ENCODE results near the gene UNC45A.
"Not testable (repeated sequence)": the region's sequence is repeated elsewhere in the genome, so short reads cannot be mapped to it uniquely, and the experiment has no call there.

The UNC45A gene

GRCh38 chr15:90916461-90916860 is 18.6 kb upstream of the UNC45A start:
- DNase-seq (ENCODE audit: low read depth): no peak

- DNase-seq (ENCODE audit: low read depth): no peak
These were observed 17.5 kb upstream of the UNC45A start for GRCh38 chr15:90917569-90917968.

- no peak for DNase-seq (ENCODE audit: low read depth)
These were observed 16.9 kb upstream of the UNC45A start for GRCh38 chr15:90918034-90918788.

- DNase-seq (ENCODE audit: low read depth): no peak
These were observed 16.2 kb upstream of the UNC45A start for GRCh38 chr15:90918835-90919234.

GRCh38 chr15:90921887-90922286 is 13.2 kb upstream of the UNC45A start:
- no peak for DNase-seq (ENCODE audit: low read depth)

GRCh38 chr15:90922712-90923322 is 12.3 kb upstream of the UNC45A start:
- not testable (repeated sequence) for DNase-seq (ENCODE audit: low read depth)

GRCh38 chr15:90924375-90924774 is 10.7 kb upstream of the UNC45A start:
- DNase-seq (ENCODE audit: low read depth): no peak

- DNase-seq (ENCODE audit: low read depth): not testable (repeated sequence)
These were observed 8.3 kb upstream of the UNC45A start for GRCh38 chr15:90926766-90927165.

GRCh38 chr15:90928106-90928505 is 7.0 kb upstream of the UNC45A start:
- DNase-seq (ENCODE audit: low read depth): not testable (repeated sequence)

- DNase-seq (ENCODE audit: low read depth): no peak
These were observed 5.7 kb upstream of the UNC45A start for GRCh38 chr15:90929246-90930019.

- DNase-seq (ENCODE audit: low read depth): no peak
These were observed 4.1 kb upstream of the UNC45A start for GRCh38 chr15:90930861-90931574.

- no peak for DNase-seq (ENCODE audit: low read depth)
These were observed 3.6 kb upstream of the UNC45A start for GRCh38 chr15:90931575-90931827.

- peak; percentile 89 for DNase-seq (ENCODE audit: low read depth)
These were observed 3.0 kb upstream of the UNC45A start, which contains the start of gene HDDC3 for GRCh38 chr15:90931828-90932659. Gene HDDC3 (minus strand): TSS chr15:90932549. CDS start chr15:90932540, 9 bp downstream.

GRCh38 chr15:90932660-90932991 is 2.5 kb upstream of the UNC45A start:
- DNase-seq (ENCODE audit: low read depth): no peak

GRCh38 chr15:90933301-90933700 is 1.8 kb upstream of the UNC45A start:
- DNase-seq (ENCODE audit: low read depth): no peak

GRCh38 chr15:90934256-90934948 is 683 bp upstream of the UNC45A start:
- DNase-seq (ENCODE audit: low read depth): peak; percentile 79

- no peak for DNase-seq (ENCODE audit: low read depth)
These were observed 1.7 kb downstream of the UNC45A start for GRCh38 chr15:90936823-90937222.

- no peak for DNase-seq (ENCODE audit: low read depth)
These were observed 3.2 kb downstream of the UNC45A start for GRCh38 chr15:90938261-90938660.

GRCh38 chr15:90939756-90940155 is 4.7 kb downstream of the UNC45A start:
- DNase-seq (ENCODE audit: low read depth): no peak

- no peak for DNase-seq (ENCODE audit: low read depth)
These were observed 6.0 kb downstream of the UNC45A start for GRCh38 chr15:90941038-90941437.

Data from activated gamma-delta T cell treated with anti-CD3 and anti-CD28 coated beads, Interleukin-2, amount 50 U/mL, for 16 hours (primary cell).